HuH-7 (cell line): ENCODE measurements around the gene ZFHX3.

Source experiments
- DNase-seq: peaks from one replicate; pipeline ENCODE4 v3.0.0; 2011; ENCODE audit warnings: low spot score

ZFHX3 gene

GRCh38 chr16:73069581-73070262, 21.8 kb upstream of the ZFHX3 start:
- no peak for DNase-seq

- DNase-seq, result no peak
These were observed 20.8 kb upstream of the ZFHX3 start for GRCh38 chr16:73068541-73069401.

GRCh38 chr16:73067671-73068540, 20.0 kb upstream of the ZFHX3 start:
- DNase-seq, result no peak

- no peak for DNase-seq
These were observed 19.2 kb upstream of the ZFHX3 start for GRCh38 chr16:73066927-73067670.

- DNase-seq, result no peak
These were observed 18.5 kb upstream of the ZFHX3 start for GRCh38 chr16:73066331-73066926.

GRCh38 chr16:73065632-73066330, 17.9 kb upstream of the ZFHX3 start:
- no peak for DNase-seq

GRCh38 chr16:73064994-73065545, 17.1 kb upstream of the ZFHX3 start:
- DNase-seq, result no peak

GRCh38 chr16:73064212-73064993, 16.5 kb upstream of the ZFHX3 start:
- no peak for DNase-seq

GRCh38 chr16:73063854-73064211, 15.9 kb upstream of the ZFHX3 start:
- DNase-seq, result no peak

- no peak for DNase-seq
These were observed 15.1 kb upstream of the ZFHX3 start for GRCh38 chr16:73062743-73063733.

GRCh38 chr16:73062001-73062616, 14.2 kb upstream of the ZFHX3 start:
- no peak for DNase-seq

- no peak for DNase-seq
These were observed 13.1 kb upstream of the ZFHX3 start for GRCh38 chr16:73060892-73061490.

- no peak for DNase-seq
These were observed 12.1 kb upstream of the ZFHX3 start for GRCh38 chr16:73059779-73060615.

- DNase-seq, result no peak
These were observed 10.9 kb upstream of the ZFHX3 start for GRCh38 chr16:73058616-73059409.

- no peak for DNase-seq
These were observed 10.3 kb upstream of the ZFHX3 start for GRCh38 chr16:73058221-73058615.
